Measurements from ENCODE around the gene MSI2.
A peak's percentile ranks its signal among the peaks of the same experiment; 100 is the strongest.

DNA sequence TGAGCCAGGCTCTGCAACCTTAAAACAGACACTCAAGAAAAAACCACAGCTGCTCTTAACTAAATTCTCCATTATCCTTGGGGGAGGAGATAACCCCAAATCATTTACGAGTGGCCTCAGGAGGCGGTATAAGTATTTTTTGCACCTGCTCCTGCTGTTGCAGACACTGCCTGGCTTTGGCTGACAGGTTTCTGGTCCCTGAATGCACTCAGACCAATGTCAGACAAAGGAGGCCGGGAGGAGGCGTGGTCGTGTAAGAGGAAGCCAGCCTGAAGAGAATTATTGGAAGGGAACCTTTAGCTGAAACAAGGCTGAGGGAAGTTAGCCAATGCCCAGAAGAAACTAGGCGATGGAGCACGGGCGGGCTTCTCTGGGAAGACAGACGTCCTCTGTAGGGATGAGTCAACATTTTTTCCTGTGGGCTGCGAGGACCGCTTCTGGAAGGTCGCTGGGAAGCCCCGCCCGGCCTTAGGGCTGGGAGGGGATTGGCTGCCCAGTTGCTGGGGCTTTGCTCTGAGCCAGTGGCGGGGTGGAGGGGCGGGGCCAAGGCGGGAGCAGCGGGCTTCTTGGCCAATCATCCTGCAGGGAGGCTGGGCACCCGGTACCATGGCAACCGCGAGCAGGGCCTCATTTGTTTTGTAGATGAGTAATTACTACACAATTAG, 406.5 kb downstream of the MSI2 start:
- TF ChIP-seq EGR1 (conservative IDR thresholded peaks at IDR 0.05) (no peak), CTCF (IDR thresholded peaks at IDR 0.05 in 2 of 3, conservative IDR thresholded peaks at IDR 0.05 in 1 of 3; ENCODE audit: insufficient read depth in 2 of 3, low read depth in 1 of 3, low read length in 3 of 3) (no peak), KLF6 (CRISPR knock-in tag; IDR thresholded peaks at IDR 0.05; ENCODE audit: borderline replicate concordance) (no peak), HDAC6 (IDR thresholded peaks at IDR 0.05; ENCODE audit: low read depth, low read length) (no peak), THRAP3 (IDR thresholded peaks at IDR 0.05; ENCODE audit: borderline replicate concordance) (no peak), EZH2 (IDR thresholded peaks at IDR 0.05; ENCODE audit: borderline replicate concordance, low read depth, low read length) (no peak), MAFF (IDR thresholded peaks at IDR 0.05; ENCODE audit: low read length) (peak; percentile 65), POLR2A (conservative IDR thresholded peaks at IDR 0.05) (no peak), GABPA (tag; conservative IDR thresholded peaks at IDR 0.05; ENCODE audit: low read depth) (no peak), TBP (optimal IDR thresholded peaks at IDR 0.05; ENCODE audit: low read depth, low read length) (no peak), SNIP1 (IDR thresholded peaks at IDR 0.05; ENCODE audit: low read depth) (no peak), ZKSCAN8 (CRISPR knock-in tag; IDR thresholded peaks at IDR 0.05) (no peak)
- TF ChIP-seq, protein P1, sequence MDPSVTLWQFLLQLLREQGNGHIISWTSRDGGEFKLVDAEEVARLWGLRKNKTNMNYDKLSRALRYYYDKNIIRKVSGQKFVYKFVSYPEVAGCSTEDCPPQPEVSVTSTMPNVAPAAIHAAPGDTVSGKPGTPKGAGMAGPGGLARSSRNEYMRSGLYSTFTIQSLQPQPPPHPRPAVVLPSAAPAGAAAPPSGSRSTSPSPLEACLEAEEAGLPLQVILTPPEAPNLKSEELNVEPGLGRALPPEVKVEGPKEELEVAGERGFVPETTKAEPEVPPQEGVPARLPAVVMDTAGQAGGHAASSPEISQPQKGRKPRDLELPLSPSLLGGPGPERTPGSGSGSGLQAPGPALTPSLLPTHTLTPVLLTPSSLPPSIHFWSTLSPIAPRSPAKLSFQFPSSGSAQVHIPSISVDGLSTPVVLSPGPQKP (CRISPR knock-in tag; IDR thresholded peaks at IDR 0.05), result no peak

Data from K562 (cell line).